Epithelial cell of prostate (primary cell): ENCODE measurements around the gene ADAMTS2.

ENCODE experiments used
- DNase-seq: peaks from one replicate; pipeline ENCODE4 v3.0.0-alpha.2; 2011; ENCODE audit warnings: low read depth, low spot score
- H3K27ac ChIP-seq: fragments of 450-650 bp; 2 replicates; pipeline ENCODE4 v1.5.1; 2017; ENCODE audit warnings: mild to moderate bottlenecking

The ADAMTS2 gene

GRCh38 chr5:179209359-179210150 is 135.7 kb downstream of the ADAMTS2 start:
- DNase-seq, result no peak
- no peak overlapping the region for H3K27ac ChIP-seq

- DNase-seq, result no peak
- no peak overlapping the region for H3K27ac ChIP-seq
Observed at GRCh38 chr5:179208706-179209358, 136.4 kb downstream of the ADAMTS2 start.

GRCh38 chr5:179207920-179208705 is 137.1 kb downstream of the ADAMTS2 start:
- DNase-seq, result no peak
- no peak overlapping the region for H3K27ac ChIP-seq

GRCh38 chr5:179207470-179207869 is 137.8 kb downstream of the ADAMTS2 start:
- H3K27ac ChIP-seq, result no peak overlapping the region
- no peak for DNase-seq

- H3K27ac ChIP-seq, result no peak overlapping the region
- DNase-seq, result no peak
Observed at GRCh38 chr5:179206366-179206765, 138.9 kb downstream of the ADAMTS2 start.

GRCh38 chr5:179205277-179205676 is 140.0 kb downstream of the ADAMTS2 start:
- no peak overlapping the region for H3K27ac ChIP-seq
- no peak for DNase-seq

- no peak for DNase-seq
- no peak overlapping the region for H3K27ac ChIP-seq
Observed at GRCh38 chr5:179204572-179204971, 140.7 kb downstream of the ADAMTS2 start.

GRCh38 chr5:179203248-179203647 is 142.0 kb downstream of the ADAMTS2 start:
- no peak overlapping the region for H3K27ac ChIP-seq
- no peak for DNase-seq

- H3K27ac ChIP-seq, result no peak overlapping the region
- no peak for DNase-seq
Observed at GRCh38 chr5:179201986-179202385, 143.3 kb downstream of the ADAMTS2 start.

GRCh38 chr5:179199246-179199645 is 146.0 kb downstream of the ADAMTS2 start:
- no peak overlapping the region for H3K27ac ChIP-seq
- no peak for DNase-seq

GRCh38 chr5:179198825-179199224 is 146.4 kb downstream of the ADAMTS2 start:
- H3K27ac ChIP-seq, result no peak overlapping the region
- DNase-seq, result no peak

GRCh38 chr5:179196405-179197079 is 148.7 kb downstream of the ADAMTS2 start:
- no peak for DNase-seq
- H3K27ac ChIP-seq, result no peak overlapping the region

GRCh38 chr5:179195561-179196404 is 149.5 kb downstream of the ADAMTS2 start:
- no peak for DNase-seq
- H3K27ac ChIP-seq, result no peak overlapping the region

- no peak for DNase-seq
- H3K27ac ChIP-seq, result no peak overlapping the region
Observed at GRCh38 chr5:179194941-179195381, 150.3 kb downstream of the ADAMTS2 start.

- no peak for DNase-seq
- no peak overlapping the region for H3K27ac ChIP-seq
Observed at GRCh38 chr5:179194201-179194910, 150.9 kb downstream of the ADAMTS2 start.

GRCh38 chr5:179193746-179194145 is 151.5 kb downstream of the ADAMTS2 start:
- no peak for DNase-seq
- no peak overlapping the region for H3K27ac ChIP-seq

GRCh38 chr5:179192891-179193470 is 152.3 kb downstream of the ADAMTS2 start:
- no peak overlapping the region for H3K27ac ChIP-seq
- no peak for DNase-seq

- DNase-seq, result no peak
- H3K27ac ChIP-seq, result no peak overlapping the region
Observed at GRCh38 chr5:179192185-179192890, 152.9 kb downstream of the ADAMTS2 start.
